ENCODE results near the gene ST6GALNAC6.

Gene ST6GALNAC6

GRCh38 chr9:127918183-127919107 lies 19.0 kb upstream of the ST6GALNAC6 start:
- H3K36me3 ChIP-seq (ENCODE audit: control insufficient read depth in 1 of 2, insufficient read depth in 2 of 2, low read depth in 1 of 2, low read length in 2 of 2), result peaks cover 14 to 15% of the 10 kb centered on the region in 2 experiments
- peaks cover 42% of the 10 kb centered on the region for H3K4me1 ChIP-seq (ENCODE audit: control insufficient read depth, insufficient read depth, low read depth, low read length)
- peak overlapping the region; percentile 54 for H4K8ac ChIP-seq (ENCODE audit: low read length)
- H3K9me3 ChIP-seq (ENCODE audit: control insufficient read depth, low read length), result no peaks in the 10 kb centered on the region
- H2BK120ac ChIP-seq (ENCODE audit: low read depth, low read length), result no peak overlapping the region
- peak overlapping the region in 1 of 2 experiments; percentile 80 for H3K14ac ChIP-seq (ENCODE audit: low read length in 2 of 2)
- peak overlapping the region; percentile 71 for H2BK15ac ChIP-seq (ENCODE audit: low read depth, poor library complexity, severe bottlenecking)
- H3K9ac ChIP-seq (ENCODE audit: low read length), result peak overlapping the region; percentile 39
- peak overlapping the region; percentile 33 to 99 for H2BK12ac ChIP-seq (ENCODE audit: low read length in 2 of 2)
- no peaks in the 10 kb centered on the region for H3K27me3 ChIP-seq (ENCODE audit: control insufficient read depth in 1 of 2, insufficient read depth in 1 of 2, low read length in 2 of 2)
- peak overlapping the region; percentile 70 for H3K27ac ChIP-seq (ENCODE audit: low read length, poor library complexity, severe bottlenecking)
- WGBS, result 85% methylated on average over 8 of the region's 8 CpGs
- no peak overlapping the region for H3K4me3 ChIP-seq (ENCODE audit: insufficient read depth in 1 of 2, low read depth in 1 of 2, low read length in 2 of 2)
- peak overlapping the region; percentile 83 to 87 for H3K4ac ChIP-seq (ENCODE audit: low read depth in 1 of 2, low read length in 2 of 2)
- peak overlapping the region in 1 of 2 experiments; percentile 46 for H3K23ac ChIP-seq (ENCODE audit: low read length in 2 of 2)
- H2BK5ac ChIP-seq (ENCODE audit: low read depth, low read length, poor library complexity, severe bottlenecking), result no peak overlapping the region
- peak; percentile 43 for DNase-seq
- no peak overlapping the region for H3K4me2 ChIP-seq (ENCODE audit: low read length, poor library complexity, severe bottlenecking)
- peak overlapping the region; percentile 67 for H4K91ac ChIP-seq (ENCODE audit: low read length)
- H2AFZ ChIP-seq (ENCODE audit: low read depth, low read length), result no peak overlapping the region
- H3K79me1 ChIP-seq (replicated peaks; ENCODE audit: low read length, poor library complexity, severe bottlenecking), result peaks cover 22% of the 10 kb centered on the region
- H3K18ac ChIP-seq (ENCODE audit: low read depth in 1 of 2, low read length in 2 of 2), result peak overlapping the region; percentile 46 to 98
- peak overlapping the region; percentile 67 for H2AK5ac ChIP-seq (ENCODE audit: low read length, severe bottlenecking)

GRCh38 chr9:127917603-127918002 lies 18.2 kb upstream of the ST6GALNAC6 start:
- Histone ChIP-seq H3K4me3 (ENCODE audit: insufficient read depth in 1 of 2, low read depth in 1 of 2, low read length in 2 of 2) (peak overlapping the region in 1 of 2 experiments; percentile 66), H3K36me3 (ENCODE audit: control insufficient read depth in 1 of 2, insufficient read depth in 2 of 2, low read depth in 1 of 2, low read length in 2 of 2) (peaks cover 19 to 20% of the 10 kb centered on the region in 2 experiments), H2BK5ac (ENCODE audit: low read depth, low read length, poor library complexity, severe bottlenecking) (no peak overlapping the region), H4K91ac (ENCODE audit: low read length) (peak overlapping the region; percentile 52), H3K27me3 (ENCODE audit: control insufficient read depth in 1 of 2, insufficient read depth in 1 of 2, low read length in 2 of 2) (no peaks in the 10 kb centered on the region), H2BK12ac (ENCODE audit: low read length in 2 of 2) (peak overlapping the region; percentile 23 to 94), H3K18ac (ENCODE audit: low read depth in 1 of 2, low read length in 2 of 2) (peak overlapping the region in 1 of 2 experiments; percentile 46), H2BK120ac (ENCODE audit: low read depth, low read length) (no peak overlapping the region), H3K4me2 (ENCODE audit: low read length, poor library complexity, severe bottlenecking) (no peak overlapping the region), H3K9me3 (ENCODE audit: control insufficient read depth, low read length) (no peaks in the 10 kb centered on the region), H2BK15ac (ENCODE audit: low read depth, poor library complexity, severe bottlenecking) (no peak overlapping the region), H3K23ac (ENCODE audit: low read length in 2 of 2) (no peak overlapping the region), H3K79me1 (replicated peaks; ENCODE audit: low read length, poor library complexity, severe bottlenecking) (peaks cover 24% of the 10 kb centered on the region), H3K4ac (ENCODE audit: low read depth in 1 of 2, low read length in 2 of 2) (peak overlapping the region in 1 of 2 experiments; percentile 40), H2AK5ac (ENCODE audit: low read length, severe bottlenecking) (peak overlapping the region; percentile 47), H3K4me1 (ENCODE audit: control insufficient read depth, insufficient read depth, low read depth, low read length) (peaks cover 42% of the 10 kb centered on the region), H3K14ac (ENCODE audit: low read length in 2 of 2) (no peak overlapping the region), H2AFZ (ENCODE audit: low read depth, low read length) (no peak overlapping the region), H3K9ac (ENCODE audit: low read length) (peak overlapping the region; percentile 73), H4K8ac (ENCODE audit: low read length) (peak overlapping the region; percentile 56), H3K27ac (ENCODE audit: low read length, poor library complexity, severe bottlenecking) (no peak overlapping the region)
- WGBS, result 82% methylated on average over 6 of the region's 6 CpGs
- DNase-seq, result no peak

GRCh38 chr9:127916720-127917581 lies 17.5 kb upstream of the ST6GALNAC6 start, which contains the start of gene ST6GALNAC4:
TSS of gene ST6GALNAC4 (minus strand) at chr9:127917041. CDS start at chr9:127916419, 622 bp downstream.
- H2BK120ac ChIP-seq (ENCODE audit: low read depth, low read length), result peak within 1 kb of the TSS; percentile 54
- peak within 1 kb of the TSS; percentile 55 for H4K91ac ChIP-seq (ENCODE audit: low read length)
- no peak within 1 kb of the TSS for H2BK5ac ChIP-seq (ENCODE audit: low read depth, low read length, poor library complexity, severe bottlenecking)
- H2BK12ac ChIP-seq (ENCODE audit: low read length in 2 of 2), result peak within 1 kb of the TSS; percentile 75 to 94
- peak within 1 kb of the TSS; percentile 5 to 78 for H3K4ac ChIP-seq (ENCODE audit: low read depth in 1 of 2, low read length in 2 of 2)
- H3K36me3 ChIP-seq (ENCODE audit: control insufficient read depth in 1 of 2, insufficient read depth in 2 of 2, low read depth in 1 of 2, low read length in 2 of 2), result peaks cover 26 to 27% of the 10 kb centered on the region in 2 experiments
- H3K4me2 ChIP-seq (ENCODE audit: low read length, poor library complexity, severe bottlenecking), result peak within 1 kb of the TSS; percentile 81
- H3K9ac ChIP-seq (ENCODE audit: low read length), result peak within 1 kb of the TSS; percentile 95
- peak within 1 kb of the TSS; percentile 65 to 94 for H3K4me3 ChIP-seq (ENCODE audit: insufficient read depth in 1 of 2, low read depth in 1 of 2, low read length in 2 of 2)
- 3% methylated on average over 61 of the region's 71 CpGs for WGBS
- peaks cover 24% of the 10 kb centered on the region for H3K79me1 ChIP-seq (replicated peaks; ENCODE audit: low read length, poor library complexity, severe bottlenecking)
- peak within 1 kb of the TSS; percentile 94 for H4K8ac ChIP-seq (ENCODE audit: low read length)
- peak within 1 kb of the TSS; percentile 86 for H2AFZ ChIP-seq (ENCODE audit: low read depth, low read length)
- peak within 1 kb of the TSS; percentile 46 to 81 for H3K18ac ChIP-seq (ENCODE audit: low read depth in 1 of 2, low read length in 2 of 2)
- H3K23ac ChIP-seq (ENCODE audit: low read length in 2 of 2), result peak within 1 kb of the TSS in 1 of 2 experiments; percentile 70
- H3K27me3 ChIP-seq (ENCODE audit: control insufficient read depth in 1 of 2, insufficient read depth in 1 of 2, low read length in 2 of 2), result no peaks in the 10 kb centered on the region
- peaks cover 42% of the 10 kb centered on the region for H3K4me1 ChIP-seq (ENCODE audit: control insufficient read depth, insufficient read depth, low read depth, low read length)
- no peaks in the 10 kb centered on the region for H3K9me3 ChIP-seq (ENCODE audit: control insufficient read depth, low read length)
- peak; percentile 88 for DNase-seq
- peak within 1 kb of the TSS in 1 of 2 experiments; percentile 94 for H3K14ac ChIP-seq (ENCODE audit: low read length in 2 of 2)
- peak within 1 kb of the TSS; percentile 47 for H2AK5ac ChIP-seq (ENCODE audit: low read length, severe bottlenecking)
- H2BK15ac ChIP-seq (ENCODE audit: low read depth, poor library complexity, severe bottlenecking), result peak within 1 kb of the TSS; percentile 29
- H3K27ac ChIP-seq (ENCODE audit: low read length, poor library complexity, severe bottlenecking), result no peak within 1 kb of the TSS

Data from mesenchymal stem cell (in vitro differentiated cells and primary cell).